Hepatocyte (in vitro differentiated cells): ENCODE measurements around the gene DYNC2LI1. TPM values are rescaled to one million over a fixed set of nuclear protein-coding genes. Genes with fewer than 3 reads are reported as not detected.

Source experiments
- DNase-seq: peaks from one replicate; pipeline ENCODE4 v3.0.0-alpha.2; 2016; ENCODE audit warnings: low spot score
- H2AFZ ChIP-seq: fragments of 200-600 bp; sonication (generic); 2 replicates; pipeline ENCODE4 v1.6.0; 2016; ENCODE audit warnings: antibody characterized with exemption, mild to moderate bottlenecking
- H3K27ac ChIP-seq: fragments of 200-600 bp; sonication (generic); 2 replicates; pipeline ENCODE4 v1.5.1; 2016; ENCODE audit warnings: mild to moderate bottlenecking
- H3K27me3 ChIP-seq: fragments of 200-600 bp; sonication (generic); 2 replicates; pipeline ENCODE4 v1.6.1; 2016
- H3K36me3 ChIP-seq: fragments of 200-600 bp; sonication (generic); replicated peaks from 2 replicates; pipeline ENCODE4 v1.5.1; 2016; ENCODE audit warnings: low read depth; ENCODE audit not compliant: insufficient read depth
- H3K4me1 ChIP-seq: fragments of 200-600 bp; sonication (generic); 2 replicates; pipeline ENCODE4 v1.5.1; 2016; ENCODE audit warnings: mild to moderate bottlenecking, moderate library complexity; ENCODE audit not compliant: insufficient read depth
- H3K4me2 ChIP-seq: fragments of 200-600 bp; sonication (generic); 2 replicates; pipeline ENCODE4 v1.6.0; 2016
- H3K4me3 ChIP-seq: fragments of 200-600 bp; sonication (generic); 2 replicates; pipeline ENCODE4 v1.5.1; 2016; ENCODE audit warnings: mild to moderate bottlenecking
- H3K79me2 ChIP-seq: fragments of 200-600 bp; sonication (generic); 2 replicates; pipeline ENCODE4 v1.6.0; 2017; ENCODE audit warnings: mild to moderate bottlenecking
- H3K9me2 ChIP-seq: fragments of 200-600 bp; sonication (generic); replicated peaks from 2 replicates; pipeline ENCODE4 v1.6.0; 2017; ENCODE audit warnings: mild to moderate bottlenecking; ENCODE audit not compliant: insufficient read depth
- H3K9me3 ChIP-seq: fragments of 200-600 bp; sonication (generic); 2 replicates; pipeline ENCODE4 v1.5.1; 2016; ENCODE audit warnings: low read depth, mild to moderate bottlenecking
- H4K20me1 ChIP-seq: fragments of 200-600 bp; sonication (generic); 2 replicates; pipeline ENCODE4 v1.6.0; 2016; ENCODE audit warnings: mild to moderate bottlenecking; ENCODE audit not compliant: insufficient read depth, poor library complexity, severe bottlenecking
- CTCF ChIP-seq: fragments of 200-600 bp; sonication (generic); IDR thresholded peaks from 2 replicates; pipeline ENCODE4 v1.5.1; 2016; ENCODE audit warnings: antibody characterized with exemption, mild to moderate bottlenecking; ENCODE audit not compliant: poor library complexity
- EZH2 ChIP-seq: fragments of 200-600 bp; sonication (generic); IDR thresholded peaks from 2 replicates; pipeline ENCODE4 v1.6.1; 2016; ENCODE audit warnings: antibody characterized with exemption, mild to moderate bottlenecking, borderline replicate concordance
- EZH2phosphoT487 ChIP-seq: fragments of 200-600 bp; sonication (generic); IDR thresholded peaks from one replicate; pipeline ENCODE4 v1.6.1; 2018; ENCODE audit warnings: antibody characterized with exemption, mild to moderate bottlenecking, low read depth, moderate library complexity; ENCODE audit not compliant: unreplicated experiment, severe bottlenecking
- WGBS: methylation state at CpG from one replicate; pipeline ENCODE4 v1.1.6; 2016; ENCODE audit warnings: low lambda C conversion rate; ENCODE audit errors: missing lambda C conversion rate; 5-methylcytosine and 5-hydroxymethylcytosine counted together
- polyA plus RNA-seq: library from polyadenylated mRNA; unstranded; fragments of >200 nt; fragmentation: Nextera tagmentation; extraction: Ambion mirVana; gene quantifications from 2 replicates; pipeline ENCODE4 v1.2.1, GENCODE V29; 2016
- total RNA-seq: library from RNA; depleted of rRNA; stranded (reverse); fragments of >200 nt; gene quantifications from 2 replicates; pipeline ENCODE4 v1.2.3, GENCODE V29; 2014

DYNC2LI1 gene
- total and polyA plus RNA-seq, 2 experiments from 2014 or later = 22.7 to 40.4 TPM

DNA sequence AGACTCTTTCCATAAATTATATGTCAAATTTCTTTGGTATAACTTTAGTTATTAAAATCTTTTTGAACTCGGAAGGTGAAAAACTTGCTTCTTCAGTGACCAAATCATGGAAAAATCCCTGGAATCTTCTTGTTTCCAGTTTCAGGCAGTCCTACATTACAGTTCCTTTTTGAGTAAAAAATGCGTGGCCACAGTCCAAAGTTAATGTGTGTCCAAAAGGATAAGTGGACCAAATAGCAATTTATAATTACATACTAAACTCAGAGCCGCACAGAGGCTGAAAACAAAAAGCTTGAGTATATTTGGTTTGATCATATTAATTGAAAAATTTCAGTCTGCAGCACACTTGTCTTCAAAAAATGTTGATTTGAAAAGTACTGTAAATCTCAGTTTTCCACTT is 28.4 kb upstream of the DYNC2LI1 start:
- Histone ChIP-seq H4K20me1 (no peaks in the 10 kb centered on the region), H3K9me2 (no peaks in the 10 kb centered on the region), H3K9me3 (no peaks in the 10 kb centered on the region), H3K4me2 (no peak overlapping the region), H3K27ac (peak overlapping the region; percentile 3), H2AFZ (no peak overlapping the region), H3K4me3 (no peak overlapping the region), H3K27me3 (no peaks in the 10 kb centered on the region), H3K36me3 (no peaks in the 10 kb centered on the region), H3K4me1 (peaks cover 8% of the 10 kb centered on the region), H3K79me2 (no peaks in the 10 kb centered on the region)
- TF ChIP-seq EZH2 (no peak), CTCF (no peak), EZH2phosphoT487 (no peak)
- DNase-seq = no peak
- WGBS = 74% methylated on average over 3 of the region's 3 CpGs

GRCh38 chr2:43748333-43748732 is 25.5 kb upstream of the DYNC2LI1 start:
- 82% methylated on average over 5 of the region's 5 CpGs for WGBS
- H2AFZ ChIP-seq = no peak overlapping the region
- no peak for TF ChIP-seq EZH2
- no peak for TF ChIP-seq EZH2phosphoT487
- no peak for TF ChIP-seq CTCF
- no peaks in the 10 kb centered on the region for H3K27me3 ChIP-seq
- H3K27ac ChIP-seq = no peak overlapping the region
- no peaks in the 10 kb centered on the region for H3K9me3 ChIP-seq
- DNase-seq = no peak
- no peaks in the 10 kb centered on the region for H3K79me2 ChIP-seq
- H3K4me2 ChIP-seq = no peak overlapping the region
- H3K4me3 ChIP-seq = no peak overlapping the region
- H3K4me1 ChIP-seq = peaks cover 8% of the 10 kb centered on the region
- H3K9me2 ChIP-seq = no peaks in the 10 kb centered on the region
- no peaks in the 10 kb centered on the region for H4K20me1 ChIP-seq
- H3K36me3 ChIP-seq = no peaks in the 10 kb centered on the region

DNA sequence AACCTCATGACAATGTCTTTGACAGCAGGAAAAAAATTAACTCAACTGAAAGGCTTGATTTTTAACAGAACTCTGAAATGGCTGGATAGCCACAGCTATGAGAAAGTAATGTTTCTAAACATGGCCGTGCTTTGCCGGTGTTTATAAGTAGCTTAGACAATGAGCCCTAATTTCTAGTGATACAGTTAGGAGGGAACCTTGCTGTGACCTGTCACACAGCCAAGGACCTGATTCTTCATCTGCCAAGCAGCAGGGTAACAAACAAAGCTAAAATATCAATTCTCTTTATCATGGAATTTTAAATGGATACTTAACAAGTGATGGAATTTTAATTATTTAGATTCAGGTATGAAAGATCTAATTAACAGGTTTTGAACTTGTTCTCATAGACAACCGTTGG is 24.3 kb upstream of the DYNC2LI1 start:
- Histone ChIP-seq H3K4me3 (no peak overlapping the region), H3K36me3 (no peaks in the 10 kb centered on the region), H3K9me2 (no peaks in the 10 kb centered on the region), H3K79me2 (no peaks in the 10 kb centered on the region), H3K9me3 (no peaks in the 10 kb centered on the region), H2AFZ (no peak overlapping the region), H3K27me3 (no peaks in the 10 kb centered on the region), H3K4me1 (peaks cover 8% of the 10 kb centered on the region), H4K20me1 (no peaks in the 10 kb centered on the region), H3K27ac (no peak overlapping the region), H3K4me2 (no peak overlapping the region)
- no peak for TF ChIP-seq EZH2phosphoT487
- no peak for TF ChIP-seq EZH2
- no peak for TF ChIP-seq CTCF
- 84% methylated on average over 3 of the region's 3 CpGs for WGBS
- DNase-seq = no peak

- H3K9me2 ChIP-seq = no peaks in the 10 kb centered on the region
- TF ChIP-seq CTCF (no peak), EZH2phosphoT487 (no peak), EZH2 (no peak)
- H3K27ac ChIP-seq = no peak overlapping the region
- no peaks in the 10 kb centered on the region for H3K4me1 ChIP-seq
- no peak overlapping the region for H3K4me3 ChIP-seq
- H3K4me2 ChIP-seq = no peak overlapping the region
- 94% methylated on average over 5 of the region's 5 CpGs for WGBS
- H3K27me3 ChIP-seq = no peaks in the 10 kb centered on the region
- H3K79me2 ChIP-seq = no peaks in the 10 kb centered on the region
- no peaks in the 10 kb centered on the region for H3K9me3 ChIP-seq
- no peaks in the 10 kb centered on the region for H3K36me3 ChIP-seq
- no peak for DNase-seq
- no peak overlapping the region for H2AFZ ChIP-seq
- no peaks in the 10 kb centered on the region for H4K20me1 ChIP-seq
These were observed 22.3 kb upstream of the DYNC2LI1 start for GRCh38 chr2:43751476-43751990.
